IgD-negative memory B cell (primary cell): ENCODE results near the gene RRH. TPM values are rescaled to one million over a fixed set of nuclear protein-coding genes. Genes with fewer than 3 reads are reported as not detected.

Experiments
- polyA plus RNA-seq: library from polyadenylated mRNA; unstranded; fragments of 300-500 nt; fragmentation: Illumina TruSeq; gene quantifications from one replicate; pipeline ENCODE4 v1.2.3, GENCODE V29; 2021

The RRH gene
- polyA plus RNA-seq, 1 donor from 2014 or later = not detected

Other genes starting within 250 kb of the RRH start
- gene CASP6, start 124.5 kb upstream of the RRH start, polyA plus RNA-seq = 21.8 TPM
- 32.8 TPM for gene PLA2G12A, start 97.9 kb upstream of the RRH start, polyA plus RNA-seq
- not detected for gene CFI, start 26.0 kb upstream of the RRH start, polyA plus RNA-seq
- gene GAR1, start 12.2 kb upstream of the RRH start, polyA plus RNA-seq = 19.2 TPM
- gene LRIT3, start 20.1 kb downstream of the RRH start, polyA plus RNA-seq = not detected
- gene EGF, start 84.9 kb downstream of the RRH start, polyA plus RNA-seq = 0.51 TPM